GM21717 (cell line): ENCODE results near the gene TMEM123.

Experiments
- ATAC-seq: cut with Tn5 transposase; IDR thresholded peaks from one replicate; pipeline ENCODE4 v1.9.1; 2021; ENCODE audit warnings: mild to moderate bottlenecking, moderate library complexity; ENCODE audit not compliant: unreplicated experiment

TMEM123 gene

DNA sequence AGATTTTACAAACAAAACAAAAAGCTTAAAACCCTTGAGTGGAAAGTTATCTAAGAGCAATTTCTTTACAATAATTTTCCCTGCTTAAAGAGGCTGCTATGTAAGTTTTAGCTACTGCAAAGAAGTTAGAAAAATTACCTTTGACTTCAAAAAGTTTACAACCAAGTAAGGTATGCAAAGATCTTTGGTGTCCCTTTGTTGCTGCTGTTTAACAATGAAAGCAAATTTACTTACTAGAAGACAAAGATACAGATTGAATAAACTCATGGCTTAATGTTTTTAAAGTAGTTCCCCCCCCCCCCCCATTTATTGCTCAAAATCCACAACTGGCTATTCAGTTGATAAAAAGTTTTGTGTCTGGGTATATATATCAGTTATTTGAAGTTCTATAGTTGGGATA, 26.0 kb downstream of the TMEM123 start:
- ATAC-seq = no peak

DNA sequence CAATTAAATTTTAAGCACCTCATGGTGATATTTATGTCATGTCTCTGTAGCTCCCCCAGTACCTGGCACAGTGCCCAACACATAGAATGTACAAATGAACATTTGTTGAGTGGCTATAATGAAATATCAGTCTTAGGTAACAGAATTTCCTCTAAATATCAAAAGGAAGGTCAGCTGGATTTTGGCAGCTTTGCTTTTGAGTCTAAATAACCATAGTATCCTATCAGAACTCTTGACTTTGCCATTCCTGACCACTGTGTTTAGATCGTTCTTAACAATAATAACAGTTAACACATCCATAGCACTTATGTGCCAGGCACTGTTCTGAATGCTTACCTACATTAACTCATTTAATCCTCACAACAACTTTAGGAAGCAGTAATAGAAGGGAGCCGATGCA, 26.6 kb downstream of the TMEM123 start:
- ATAC-seq = no peak

DNA sequence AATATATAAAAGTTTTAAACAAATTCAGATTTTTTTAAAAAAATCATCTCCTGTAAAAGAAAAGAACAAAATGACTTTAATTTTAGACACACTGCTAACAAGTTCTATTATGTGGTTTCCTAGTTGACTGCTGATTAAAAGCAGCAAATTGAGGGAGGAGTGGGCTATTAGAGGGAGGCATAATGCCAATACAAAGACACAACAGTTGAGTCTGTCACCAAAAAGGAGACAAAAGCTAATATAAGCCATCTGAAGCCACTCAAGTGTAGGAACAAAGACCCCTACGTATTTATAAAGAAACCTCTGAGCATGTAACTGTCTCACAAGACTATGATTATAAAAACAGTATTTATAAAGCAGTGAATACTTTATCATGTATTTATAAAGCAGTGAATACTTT, 28.6 kb downstream of the TMEM123 start:
- ATAC-seq = no peak

DNA sequence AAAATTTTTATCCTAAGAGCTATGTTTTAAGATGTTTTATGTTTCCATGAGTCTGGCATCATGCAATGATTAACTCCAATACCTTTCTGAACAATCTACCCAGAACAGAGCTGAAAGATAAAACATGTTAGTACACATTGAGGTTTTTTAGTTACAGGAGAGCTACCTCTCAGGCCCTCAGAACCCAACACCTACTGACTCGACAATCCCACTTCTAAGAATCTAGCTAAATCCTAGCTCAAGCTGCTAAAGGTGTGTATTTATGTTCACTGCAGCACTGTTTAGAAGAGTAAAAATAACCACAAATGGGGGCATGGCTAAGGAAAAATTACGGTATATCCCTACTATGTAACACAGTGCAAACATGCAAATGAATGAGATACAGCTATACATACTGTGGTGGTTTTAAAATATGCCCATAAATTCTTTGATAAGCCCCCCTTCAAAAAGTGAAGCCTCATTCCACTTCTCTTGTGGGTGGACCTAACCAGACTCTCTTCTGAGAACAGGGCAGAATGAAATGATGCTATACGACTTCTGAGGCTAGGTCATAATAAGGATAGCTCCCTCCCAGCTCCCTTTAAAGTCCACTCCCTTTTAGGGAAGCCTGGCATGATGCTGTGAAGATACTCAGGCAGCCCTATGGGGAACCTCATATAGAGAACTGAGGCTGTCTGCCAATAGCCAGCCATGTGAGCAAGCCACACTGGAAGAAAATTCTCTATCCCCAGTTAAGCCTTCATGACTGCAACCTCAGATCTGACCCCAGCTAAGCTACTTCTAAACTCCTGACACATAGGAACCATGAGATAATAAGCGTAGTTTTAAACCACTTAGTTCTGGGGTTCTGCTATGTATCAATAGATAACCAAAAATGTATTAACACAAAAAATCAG, 29.5 kb downstream of the TMEM123 start:
- no peak for ATAC-seq

DNA sequence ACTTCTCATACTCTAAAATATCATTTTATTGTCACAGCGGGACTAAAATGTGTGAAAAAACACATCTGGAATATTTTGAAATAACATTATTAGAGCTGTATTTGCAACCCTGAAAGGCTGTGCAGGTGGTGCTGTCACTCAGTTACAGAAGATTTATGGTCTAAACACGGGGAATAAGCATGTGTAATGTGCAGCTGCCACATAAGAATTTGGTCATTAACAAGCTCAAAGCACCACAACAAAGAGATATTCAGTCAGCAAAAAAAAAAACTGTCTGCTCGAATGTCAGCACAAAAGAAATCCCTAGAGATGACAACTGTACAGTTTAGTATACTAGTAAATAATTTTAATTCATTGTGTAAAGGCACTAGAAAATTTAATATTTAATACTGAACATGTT, 31.3 kb downstream of the TMEM123 start:
- no peak for ATAC-seq

DNA sequence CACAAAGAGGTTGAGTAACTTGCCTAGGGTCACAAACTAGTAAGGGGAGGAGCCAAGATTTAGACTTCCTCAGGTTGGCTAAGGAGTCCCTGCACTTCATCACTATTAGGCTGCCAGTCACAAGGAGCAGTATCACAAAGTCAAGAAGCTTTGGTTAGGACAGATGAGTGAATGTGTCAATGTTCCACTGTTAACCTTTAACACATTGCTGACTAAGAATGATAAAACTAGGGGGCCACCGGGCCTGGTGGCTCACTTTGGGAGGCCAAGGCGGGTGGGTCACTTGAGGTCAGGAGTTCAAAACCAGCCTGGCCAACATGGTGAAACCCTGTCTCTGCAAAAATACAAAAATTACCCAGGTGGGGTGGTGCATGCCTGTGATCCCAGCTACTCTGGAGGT, 32.0 kb downstream of the TMEM123 start:
- peak; percentile 72 for ATAC-seq

DNA sequence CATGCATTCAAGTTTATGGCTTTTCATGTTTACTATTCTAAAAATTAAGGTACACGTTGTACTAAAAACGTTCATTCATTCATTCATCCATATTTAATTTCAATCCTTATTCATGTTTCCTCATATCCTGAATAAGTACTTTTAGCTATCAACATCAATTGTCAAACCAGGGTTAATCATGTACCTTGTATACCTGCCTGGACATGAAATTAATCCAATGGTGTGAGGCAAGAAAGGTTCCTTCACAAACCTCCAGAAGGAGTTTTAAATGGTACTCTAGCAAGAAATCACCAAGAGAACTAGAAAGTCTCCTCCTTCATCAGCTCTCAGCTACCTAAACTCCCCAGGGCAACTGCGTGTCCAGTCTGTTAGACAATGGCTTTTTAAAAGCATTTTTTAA, 33.4 kb downstream of the TMEM123 start:
- no peak for ATAC-seq

DNA sequence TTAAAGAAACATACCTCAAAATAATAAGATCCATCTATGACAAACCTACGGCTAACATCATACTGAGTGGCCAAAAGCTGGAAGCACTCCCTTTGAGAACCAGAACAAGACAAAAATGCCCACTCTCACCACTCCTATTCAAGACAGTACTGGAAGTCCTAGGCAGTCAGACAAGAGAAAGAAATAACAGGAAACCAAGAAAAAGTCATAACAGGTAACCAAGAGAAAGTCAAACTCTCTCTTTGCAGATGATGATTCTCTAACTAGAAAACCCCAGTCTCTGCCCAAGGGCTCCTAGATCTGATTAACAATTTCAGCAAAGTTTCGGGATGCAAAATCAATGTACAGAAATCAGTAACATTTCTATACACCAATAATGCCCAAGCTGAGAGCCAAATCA, 35.6 kb downstream of the TMEM123 start:
- no peak for ATAC-seq

DNA sequence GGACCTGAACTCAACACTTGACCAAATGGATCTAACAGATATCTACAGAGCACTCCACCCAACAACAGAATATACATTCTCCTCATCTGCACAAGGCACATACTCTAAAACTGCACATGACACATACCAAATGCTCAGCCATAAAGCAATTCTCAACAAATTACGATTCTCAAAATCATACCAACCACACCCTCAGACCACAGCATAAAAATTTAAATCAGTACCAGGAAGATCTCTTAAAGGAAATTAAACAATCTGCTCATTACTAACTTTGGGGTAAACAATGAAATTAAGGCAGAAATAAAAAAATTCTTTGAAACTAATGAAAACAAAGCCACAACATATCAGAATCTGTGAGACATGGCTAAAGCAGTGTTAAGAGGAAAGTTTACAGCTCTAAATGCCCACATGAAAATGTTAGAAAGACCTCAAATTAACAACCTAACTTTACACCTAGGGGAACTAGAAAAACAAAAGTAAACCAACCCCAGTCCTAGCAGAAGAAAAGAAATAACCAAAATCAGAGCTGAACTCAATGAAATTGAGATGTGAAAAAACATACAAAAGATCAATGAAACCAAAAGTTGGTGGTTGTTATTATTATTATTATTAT, 37.2 kb downstream of the TMEM123 start:
- no peak for ATAC-seq

DNA sequence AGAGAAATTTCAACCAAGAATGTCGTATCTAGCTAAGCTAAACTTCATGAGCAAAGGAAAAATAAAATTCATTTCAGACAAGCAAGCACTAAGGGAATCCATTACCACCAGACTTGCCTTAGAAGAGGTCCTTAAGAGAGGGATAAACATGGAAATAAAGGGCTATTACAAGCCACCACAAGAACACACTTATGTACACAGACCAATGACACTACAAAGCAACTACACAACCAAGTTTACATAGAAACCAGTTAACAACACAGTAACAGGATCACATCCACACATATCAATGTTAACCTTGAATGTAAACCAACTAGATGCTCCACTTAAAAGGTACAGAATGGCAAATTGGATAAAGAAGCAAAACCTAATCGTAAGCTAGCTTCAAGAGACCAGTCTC, 38.0 kb downstream of the TMEM123 start:
- ATAC-seq = no peak

DNA sequence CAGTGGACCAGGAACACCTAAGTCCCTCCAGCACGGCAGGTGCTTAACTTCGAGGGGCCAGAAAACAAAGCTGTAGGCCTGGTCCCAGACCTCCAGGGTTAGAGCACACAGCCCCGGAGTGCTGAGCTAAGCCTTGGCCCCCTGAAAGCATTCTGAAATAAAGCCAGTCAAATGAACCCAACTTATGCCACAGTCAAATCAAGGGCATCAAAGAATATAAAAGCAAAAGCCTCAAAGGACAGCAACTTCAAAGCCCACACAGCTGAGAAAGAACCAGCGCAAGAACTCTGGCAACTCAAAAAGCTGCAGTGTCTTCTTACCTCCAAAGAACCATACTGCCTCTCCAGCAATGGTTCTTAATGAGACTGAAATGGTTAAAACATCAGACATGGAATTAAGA, 39.1 kb downstream of the TMEM123 start:
- ATAC-seq = no peak

DNA sequence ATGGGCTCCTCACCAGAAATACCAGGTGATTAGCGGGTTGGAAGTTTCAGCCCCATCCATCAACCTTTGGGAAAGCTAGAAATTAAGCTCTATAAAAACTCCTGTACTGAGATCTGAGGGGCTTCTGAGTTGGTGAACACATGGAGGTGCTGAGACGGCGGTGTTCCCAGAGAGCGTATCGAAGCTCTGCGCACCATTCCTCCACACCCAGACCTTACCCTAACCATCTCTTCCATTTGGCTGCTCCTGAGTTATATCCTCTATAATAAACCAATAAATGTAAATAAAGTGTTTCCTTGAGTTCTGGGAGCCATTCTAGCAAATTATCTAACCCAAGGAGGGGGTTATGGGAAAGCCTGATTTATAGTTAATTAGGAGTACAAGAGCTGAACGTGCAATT, 41.4 kb downstream of the TMEM123 start:
- ATAC-seq = no peak

DNA sequence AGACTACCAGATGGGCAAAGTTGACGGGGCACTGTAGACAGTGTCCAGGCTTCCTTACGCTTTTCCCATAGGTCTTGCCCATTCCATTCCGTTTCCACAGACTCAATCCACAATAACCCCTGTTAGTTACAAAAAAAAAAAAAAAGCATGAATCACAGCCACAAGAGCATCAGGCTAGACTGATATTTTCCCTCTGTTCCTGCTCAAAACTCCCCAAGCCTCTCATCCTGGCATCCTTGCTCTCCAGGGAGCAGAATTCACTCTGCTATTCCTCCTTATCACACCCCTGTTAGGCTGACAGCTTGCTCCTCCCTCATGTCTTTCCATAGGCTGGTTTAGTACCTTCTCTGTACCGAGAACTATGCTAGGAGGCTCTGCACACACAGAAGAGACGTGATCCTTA, 42.2 kb downstream of the TMEM123 start:
- ATAC-seq = no peak

DNA sequence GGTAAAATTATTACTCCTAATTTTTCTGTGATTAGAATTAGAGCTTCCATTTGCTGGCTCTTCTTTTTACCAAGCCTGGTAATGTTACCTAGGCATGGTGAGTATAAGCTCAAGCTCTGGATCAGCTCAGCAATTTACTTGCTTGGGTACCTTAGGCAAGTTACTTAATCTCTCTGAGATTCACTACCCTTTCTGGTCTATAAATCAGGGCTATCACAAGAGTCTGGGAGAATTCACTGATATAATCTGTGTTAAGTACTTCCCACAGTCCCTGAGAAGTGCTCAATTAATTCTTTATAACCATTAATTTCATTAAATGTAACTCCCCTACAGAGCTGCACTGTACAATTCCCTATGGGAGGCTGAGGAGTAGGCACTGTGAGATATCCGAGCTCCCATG, 44.2 kb downstream of the TMEM123 start:
- ATAC-seq = no peak

DNA sequence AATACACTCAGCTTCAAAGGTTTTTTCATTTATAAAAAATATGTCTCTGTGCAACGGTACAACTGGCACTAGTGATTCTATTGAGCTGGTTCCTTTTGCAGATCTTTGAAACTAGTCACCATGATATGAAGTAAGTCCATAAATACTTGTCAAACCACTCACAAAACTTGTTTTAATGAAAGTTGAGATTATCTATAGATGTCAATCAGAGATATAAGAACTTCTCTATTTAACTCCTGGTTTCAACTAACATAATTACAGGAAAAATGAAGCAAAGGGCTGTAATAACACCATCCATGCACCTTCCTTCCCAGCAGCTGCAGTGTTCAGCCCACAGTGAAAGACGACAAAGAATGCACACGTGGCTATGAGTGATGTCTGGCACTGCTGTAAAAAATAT, 44.7 kb downstream of the TMEM123 start:
- no peak for ATAC-seq

DNA sequence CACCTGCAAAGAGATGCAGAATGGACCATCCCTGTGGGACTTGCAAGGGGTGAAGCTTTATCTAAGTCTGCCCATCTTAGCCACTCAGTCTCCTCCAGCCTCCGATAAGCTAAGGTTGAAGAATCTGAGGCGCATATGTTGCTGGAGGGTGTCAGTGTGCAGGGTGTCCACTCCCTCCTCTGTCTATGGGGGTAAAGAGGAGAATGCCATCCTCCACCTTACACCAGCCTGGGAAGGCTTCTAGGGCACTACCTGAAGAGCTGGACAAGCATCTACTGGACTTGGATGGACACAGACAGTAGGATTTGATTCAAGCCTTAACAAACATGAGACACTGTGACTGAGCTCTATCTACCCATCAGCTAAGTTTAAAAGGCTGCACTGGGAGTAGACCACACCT, 46.5 kb downstream of the TMEM123 start:
- no peak for ATAC-seq

DNA sequence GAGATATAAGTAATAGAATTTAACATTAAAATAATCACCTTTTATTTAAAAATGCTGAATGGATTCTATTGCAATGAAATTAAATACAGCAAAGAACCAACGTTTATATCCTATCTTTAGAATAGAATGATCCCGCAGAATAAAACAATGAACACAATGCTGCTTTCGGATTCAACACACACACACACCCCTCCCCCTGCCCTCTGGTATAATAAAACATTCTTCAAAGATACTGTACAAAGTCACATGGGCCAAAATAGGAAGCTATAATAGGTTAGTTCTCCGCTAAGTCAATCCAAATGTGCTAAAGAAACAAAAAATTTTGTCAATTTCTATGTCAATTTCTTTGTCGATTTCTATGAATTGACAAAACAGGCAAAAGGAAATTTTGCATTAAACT, 47.1 kb downstream of the TMEM123 start:
- ATAC-seq = no peak

DNA sequence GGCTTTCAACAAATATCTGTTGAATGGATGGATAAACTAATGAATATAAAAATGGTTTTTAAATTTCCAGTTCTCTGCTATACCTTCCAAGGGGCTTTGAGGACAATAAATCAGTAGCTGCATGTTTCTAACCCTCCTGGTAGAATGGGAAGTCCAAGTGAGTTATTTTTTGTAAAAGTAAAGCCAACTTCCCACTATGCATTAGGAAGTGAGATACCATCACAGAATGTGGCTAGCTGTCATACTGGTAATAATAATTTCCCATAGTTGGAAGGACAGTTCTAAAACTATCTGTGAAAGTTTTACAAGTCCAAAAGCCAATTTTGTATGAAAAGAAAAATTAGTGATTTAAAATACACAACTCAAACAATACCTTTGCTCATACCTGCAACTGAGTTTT, 50.0 kb downstream of the TMEM123 start:
- no peak for ATAC-seq

DNA sequence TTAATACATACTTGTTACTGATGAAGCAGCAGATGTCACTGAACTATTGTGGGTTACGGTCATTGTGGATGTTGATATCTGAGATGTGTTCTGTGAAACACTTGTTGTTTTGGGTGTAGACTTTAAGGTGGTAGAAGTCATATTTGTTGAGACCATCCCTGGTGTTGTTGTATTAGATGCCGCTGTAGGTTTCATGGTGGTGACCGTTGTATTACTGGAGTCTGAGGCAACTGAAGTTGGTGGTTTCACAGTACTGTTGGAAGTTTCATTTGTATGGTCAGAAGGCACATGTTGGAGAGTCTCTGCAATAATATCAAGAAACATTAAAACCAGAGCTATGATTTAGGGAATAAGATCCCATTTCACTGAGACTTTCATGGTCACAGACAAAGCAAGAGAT, 50.7 kb downstream of the TMEM123 start:
- ATAC-seq = no peak

DNA sequence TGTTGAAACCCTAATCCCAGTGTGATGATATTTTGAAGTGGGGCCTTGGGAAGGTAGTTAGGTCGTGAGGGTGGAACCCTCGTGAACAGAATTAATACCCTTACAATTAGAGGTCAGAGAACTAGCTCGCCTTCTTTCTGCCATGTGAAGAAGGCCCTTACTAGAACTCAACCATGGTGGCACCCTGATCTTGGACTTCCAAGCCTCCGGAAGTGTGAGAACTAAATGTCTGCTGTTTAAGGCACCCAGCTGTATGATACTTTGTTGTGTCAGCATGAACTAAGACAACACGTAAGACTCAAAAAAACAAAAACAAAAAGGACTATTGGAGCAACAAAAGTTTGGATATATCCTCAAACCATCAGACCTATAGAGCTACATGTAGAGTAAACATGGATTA, 52.0 kb downstream of the TMEM123 start:
- no peak for ATAC-seq

DNA sequence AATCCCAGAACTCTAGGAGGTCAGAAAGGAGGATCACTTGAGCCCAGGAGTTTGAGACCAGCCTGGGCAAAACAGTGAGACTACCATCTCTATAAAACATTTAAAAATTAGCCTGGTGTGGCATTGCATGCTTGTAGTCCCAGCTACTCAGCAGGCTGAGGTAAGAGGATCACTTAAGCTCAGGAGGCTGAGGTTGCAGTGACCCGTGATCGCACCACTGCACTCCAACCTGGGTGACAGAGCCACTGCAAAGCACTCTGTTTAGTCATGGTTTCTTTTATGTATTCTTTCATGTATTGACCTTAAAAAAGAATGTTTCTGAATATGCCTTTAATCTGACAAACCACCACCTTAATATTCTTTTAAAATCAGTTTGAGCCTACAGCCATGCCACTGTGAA, 53.4 kb downstream of the TMEM123 start:
- ATAC-seq = no peak

DNA sequence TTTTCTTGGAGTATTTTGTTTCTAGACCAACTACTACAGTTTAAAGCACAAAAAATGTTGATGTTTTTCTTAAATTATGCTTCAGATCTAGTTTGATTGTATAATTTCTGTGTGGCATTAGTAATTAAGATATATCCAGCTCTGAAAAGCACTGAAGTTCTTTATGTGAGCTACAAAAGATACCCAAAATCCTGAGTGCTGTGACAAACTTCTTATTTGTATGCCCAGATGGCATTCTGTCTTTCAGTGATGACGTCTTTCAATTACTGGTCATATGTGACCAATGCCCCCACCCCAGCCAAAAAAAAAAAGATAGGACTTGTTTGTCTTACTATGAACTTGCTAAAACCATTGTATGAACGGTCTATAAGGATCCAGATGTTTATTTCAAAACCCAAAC, 54.3 kb downstream of the TMEM123 start:
- ATAC-seq = no peak
